ENCODE measurements around the gene TMEM154.

TMEM154 gene

GRCh38 chr4:152678841-152679240, 956 bp downstream of the TMEM154 start:
- TF ChIP-seq, protein P1, sequence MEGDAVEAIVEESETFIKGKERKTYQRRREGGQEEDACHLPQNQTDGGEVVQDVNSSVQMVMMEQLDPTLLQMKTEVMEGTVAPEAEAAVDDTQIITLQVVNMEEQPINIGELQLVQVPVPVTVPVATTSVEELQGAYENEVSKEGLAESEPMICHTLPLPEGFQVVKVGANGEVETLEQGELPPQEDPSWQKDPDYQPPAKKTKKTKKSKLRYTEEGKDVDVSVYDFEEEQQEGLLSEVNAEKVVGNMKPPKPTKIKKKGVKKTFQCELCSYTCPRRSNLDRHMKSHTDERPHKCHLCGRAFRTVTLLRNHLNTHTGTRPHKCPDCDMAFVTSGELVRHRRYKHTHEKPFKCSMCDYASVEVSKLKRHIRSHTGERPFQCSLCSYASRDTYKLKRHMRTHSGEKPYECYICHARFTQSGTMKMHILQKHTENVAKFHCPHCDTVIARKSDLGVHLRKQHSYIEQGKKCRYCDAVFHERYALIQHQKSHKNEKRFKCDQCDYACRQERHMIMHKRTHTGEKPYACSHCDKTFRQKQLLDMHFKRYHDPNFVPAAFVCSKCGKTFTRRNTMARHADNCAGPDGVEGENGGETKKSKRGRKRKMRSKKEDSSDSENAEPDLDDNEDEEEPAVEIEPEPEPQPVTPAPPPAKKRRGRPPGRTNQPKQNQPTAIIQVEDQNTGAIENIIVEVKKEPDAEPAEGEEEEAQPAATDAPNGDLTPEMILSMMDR (conservative IDR thresholded peaks at IDR 0.05; ENCODE audit: low read depth, low read length) = no peak

GRCh38 chr4:152677117-152677516, 2.7 kb downstream of the TMEM154 start:
- no peak for DNase-seq (ENCODE audit: low read depth)
- TF ChIP-seq, protein P1 (conservative IDR thresholded peaks at IDR 0.05; ENCODE audit: low read depth, low read length) = no peak
- no peak overlapping the region for H3K4me3 ChIP-seq (ENCODE audit: low read depth, low read length)

More at GRCh38 chr4:152678841-152679240, 956 bp downstream of the TMEM154 start:
- H3K4me3 ChIP-seq (ENCODE audit: low read depth, low read length) = peak overlapping the region; percentile 76
- no peak for DNase-seq (ENCODE audit: low read depth)

GRCh38 chr4:152676052-152676854, 3.5 kb downstream of the TMEM154 start:
- no peak overlapping the region for H3K4me3 ChIP-seq (ENCODE audit: low read depth, low read length)
- TF ChIP-seq, protein P1 (conservative IDR thresholded peaks at IDR 0.05; ENCODE audit: low read depth, low read length) = no peak

DNA sequence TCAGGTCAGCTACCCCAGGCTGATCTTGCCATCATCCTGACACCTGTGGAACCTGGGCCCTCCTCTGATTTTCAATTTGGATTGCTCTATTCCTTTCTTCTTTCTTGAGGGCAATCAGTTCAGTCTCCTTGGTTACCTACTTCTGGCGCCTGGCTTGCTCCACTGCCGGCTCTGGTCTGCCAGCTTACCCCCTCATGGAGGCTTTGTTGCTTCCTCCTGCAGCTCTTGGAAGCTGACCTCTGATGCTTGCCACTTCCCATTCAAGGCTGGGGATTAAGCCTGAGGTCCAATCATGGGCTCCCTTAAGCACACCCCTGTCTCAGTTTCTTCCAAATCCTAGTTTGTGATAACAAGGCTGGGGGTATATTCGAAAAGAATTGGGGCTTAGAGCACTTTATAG, 5.4 kb downstream of the TMEM154 start:
- no peak for DNase-seq (ENCODE audit: low read depth)
- H3K4me3 ChIP-seq (ENCODE audit: low read depth, low read length) = no peak overlapping the region
- TF ChIP-seq, protein P1 (conservative IDR thresholded peaks at IDR 0.05; ENCODE audit: low read depth, low read length) = no peak

More at GRCh38 chr4:152676052-152676854, 3.5 kb downstream of the TMEM154 start:
- no peak for DNase-seq (ENCODE audit: low read depth)

DNA sequence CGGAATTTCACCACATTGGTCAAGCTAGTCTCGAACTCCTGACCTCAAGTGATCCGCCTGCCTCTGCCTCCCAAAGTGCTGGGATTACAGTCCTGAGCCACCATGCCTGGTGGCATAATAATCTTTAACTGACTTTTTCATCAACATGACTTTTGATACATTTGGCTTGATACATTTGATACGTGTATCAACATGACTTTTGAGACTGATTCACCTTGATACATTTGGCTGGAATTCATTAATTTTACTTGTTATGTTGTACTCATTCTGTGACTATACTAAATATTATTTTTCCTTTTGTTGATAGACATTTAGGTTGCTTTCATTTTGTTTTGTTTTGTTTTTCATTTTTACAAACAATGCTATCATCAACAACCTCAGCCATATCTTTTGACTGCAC, 6.3 kb downstream of the TMEM154 start:
- TF ChIP-seq, protein P1 (conservative IDR thresholded peaks at IDR 0.05; ENCODE audit: low read depth, low read length) = no peak
- H3K4me3 ChIP-seq (ENCODE audit: low read depth, low read length) = no peak overlapping the region
- DNase-seq (ENCODE audit: low read depth) = no peak

GRCh38 chr4:152672206-152673092, 7.3 kb downstream of the TMEM154 start:
- TF ChIP-seq, protein P1 (conservative IDR thresholded peaks at IDR 0.05; ENCODE audit: low read depth, low read length) = no peak
- H3K4me3 ChIP-seq (ENCODE audit: low read depth, low read length) = no peak overlapping the region
- no peak for DNase-seq (ENCODE audit: low read depth)
